ENCODE data around the gene TBL1XR1.
A peak's percentile ranks its signal among the peaks of the same experiment; 100 is the strongest.

The TBL1XR1 gene

GRCh38 chr3:177220136-177220974, 23.1 kb upstream of the TBL1XR1 start:
- no peak for TF ChIP-seq CTCF (conservative IDR thresholded peaks at IDR 0.05; ENCODE audit: control insufficient read depth, insufficient read depth, low read depth, low read length)
- no peak overlapping the region for H3K4me3 ChIP-seq (ENCODE audit: control insufficient read depth, low read depth, low read length)
- no peak for DNase-seq (ENCODE audit: low read depth)

GRCh38 chr3:177213801-177214535, 16.7 kb upstream of the TBL1XR1 start:
- no peak for TF ChIP-seq CTCF (conservative IDR thresholded peaks at IDR 0.05; ENCODE audit: control insufficient read depth, insufficient read depth, low read depth, low read length)
- no peak for DNase-seq (ENCODE audit: low read depth)
- H3K4me3 ChIP-seq (ENCODE audit: control insufficient read depth, low read depth, low read length): no peak overlapping the region

GRCh38 chr3:177212756-177213155, 15.5 kb upstream of the TBL1XR1 start:
- no peak for TF ChIP-seq CTCF (conservative IDR thresholded peaks at IDR 0.05; ENCODE audit: control insufficient read depth, insufficient read depth, low read depth, low read length)
- no peak overlapping the region for H3K4me3 ChIP-seq (ENCODE audit: control insufficient read depth, low read depth, low read length)
- DNase-seq (ENCODE audit: low read depth): no peak

GRCh38 chr3:177212278-177212610, 15.0 kb upstream of the TBL1XR1 start:
- TF ChIP-seq CTCF (conservative IDR thresholded peaks at IDR 0.05; ENCODE audit: control insufficient read depth, insufficient read depth, low read depth, low read length): no peak
- DNase-seq (ENCODE audit: low read depth): no peak
- no peak overlapping the region for H3K4me3 ChIP-seq (ENCODE audit: control insufficient read depth, low read depth, low read length)

- H3K4me3 ChIP-seq (ENCODE audit: control insufficient read depth, low read depth, low read length): no peak overlapping the region
- peak; percentile 16 for DNase-seq (ENCODE audit: low read depth)
Measured at GRCh38 chr3:177211503-177212277, 14.4 kb upstream of the TBL1XR1 start.

More at GRCh38 chr3:177211503-177212277, 14.4 kb upstream of the TBL1XR1 start:
- TF ChIP-seq CTCF (conservative IDR thresholded peaks at IDR 0.05; ENCODE audit: control insufficient read depth, insufficient read depth, low read depth, low read length): no peak

Measured in fibroblast of mammary gland (primary cell).